ENCODE data around the gene RGMA.

DNA sequence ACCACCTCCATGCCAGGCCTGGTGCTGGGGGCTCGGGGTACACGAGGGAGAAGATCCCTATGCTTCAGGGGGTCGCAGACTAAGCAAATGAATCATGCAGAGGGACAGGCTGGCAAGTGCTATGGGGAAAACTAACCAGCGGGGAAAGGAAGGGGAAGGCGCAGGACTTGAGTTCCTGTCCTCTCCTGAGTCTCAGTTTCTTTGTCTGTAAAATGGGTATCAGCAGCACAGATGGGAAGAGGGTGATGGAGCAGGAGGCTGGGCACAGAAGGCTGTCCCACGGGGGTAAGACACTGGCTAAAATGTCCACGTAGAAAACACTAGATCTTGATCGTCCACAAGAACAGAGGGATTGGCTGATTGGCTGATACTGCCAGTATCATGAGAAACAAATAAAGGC, 39.8 kb downstream of the RGMA start:
- TF ChIP-seq, protein P1, sequence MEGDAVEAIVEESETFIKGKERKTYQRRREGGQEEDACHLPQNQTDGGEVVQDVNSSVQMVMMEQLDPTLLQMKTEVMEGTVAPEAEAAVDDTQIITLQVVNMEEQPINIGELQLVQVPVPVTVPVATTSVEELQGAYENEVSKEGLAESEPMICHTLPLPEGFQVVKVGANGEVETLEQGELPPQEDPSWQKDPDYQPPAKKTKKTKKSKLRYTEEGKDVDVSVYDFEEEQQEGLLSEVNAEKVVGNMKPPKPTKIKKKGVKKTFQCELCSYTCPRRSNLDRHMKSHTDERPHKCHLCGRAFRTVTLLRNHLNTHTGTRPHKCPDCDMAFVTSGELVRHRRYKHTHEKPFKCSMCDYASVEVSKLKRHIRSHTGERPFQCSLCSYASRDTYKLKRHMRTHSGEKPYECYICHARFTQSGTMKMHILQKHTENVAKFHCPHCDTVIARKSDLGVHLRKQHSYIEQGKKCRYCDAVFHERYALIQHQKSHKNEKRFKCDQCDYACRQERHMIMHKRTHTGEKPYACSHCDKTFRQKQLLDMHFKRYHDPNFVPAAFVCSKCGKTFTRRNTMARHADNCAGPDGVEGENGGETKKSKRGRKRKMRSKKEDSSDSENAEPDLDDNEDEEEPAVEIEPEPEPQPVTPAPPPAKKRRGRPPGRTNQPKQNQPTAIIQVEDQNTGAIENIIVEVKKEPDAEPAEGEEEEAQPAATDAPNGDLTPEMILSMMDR (IDR thresholded peaks at IDR 0.05; ENCODE audit: control extremely low read depth in 1 of 3, insufficient read depth in 1 of 3, low read depth in 1 of 3, low read length in 3 of 3): no peak
- TF ChIP-seq FOSL1 (IDR thresholded peaks at IDR 0.05; ENCODE audit: insufficient read depth, low read depth, low read length) (no peak), POLR2A (IDR thresholded peaks at IDR 0.05; ENCODE audit: control extremely low read depth in 1 of 2, low read depth in 2 of 2, low read length in 2 of 2) (no peak), TAF7 (optimal IDR thresholded peaks at IDR 0.05; ENCODE audit: borderline replicate concordance, low read depth, low read length) (no peak), ASH2L (IDR thresholded peaks at IDR 0.05; ENCODE audit: low read length) (no peak), POLR2AphosphoS5 (IDR thresholded peaks at IDR 0.05; ENCODE audit: low read depth, low read length) (no peak), EP300 (IDR thresholded peaks at IDR 0.05; ENCODE audit: borderline replicate concordance in 1 of 2, low read depth in 2 of 2, low read length in 2 of 2) (no peak), MAX (IDR thresholded peaks at IDR 0.05) (no peak)
- TF ChIP-seq, protein P2, sequence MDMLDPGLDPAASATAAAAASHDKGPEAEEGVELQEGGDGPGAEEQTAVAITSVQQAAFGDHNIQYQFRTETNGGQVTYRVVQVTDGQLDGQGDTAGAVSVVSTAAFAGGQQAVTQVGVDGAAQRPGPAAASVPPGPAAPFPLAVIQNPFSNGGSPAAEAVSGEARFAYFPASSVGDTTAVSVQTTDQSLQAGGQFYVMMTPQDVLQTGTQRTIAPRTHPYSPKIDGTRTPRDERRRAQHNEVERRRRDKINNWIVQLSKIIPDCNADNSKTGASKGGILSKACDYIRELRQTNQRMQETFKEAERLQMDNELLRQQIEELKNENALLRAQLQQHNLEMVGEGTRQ (IDR thresholded peaks at IDR 0.05; ENCODE audit: low read length): no peak
- TF ChIP-seq, protein P3, sequence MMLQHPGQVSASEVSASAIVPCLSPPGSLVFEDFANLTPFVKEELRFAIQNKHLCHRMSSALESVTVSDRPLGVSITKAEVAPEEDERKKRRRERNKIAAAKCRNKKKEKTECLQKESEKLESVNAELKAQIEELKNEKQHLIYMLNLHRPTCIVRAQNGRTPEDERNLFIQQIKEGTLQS (IDR thresholded peaks at IDR 0.05; ENCODE audit: insufficient read depth, low read depth, low read length): no peak

Measured in H1 (cell line).